Ishikawa (cell line): Measurements from ENCODE around the gene AHI1.

Source experiments
- CEBPB ChIP-seq: IDR thresholded peaks from 2 replicates; pipeline ENCODE4 v1.6.1; 2012
- EGR1 ChIP-seq: IDR thresholded peaks from 2 replicates; pipeline ENCODE4 v1.6.1; 2012
- EP300 ChIP-seq: IDR thresholded peaks from 2 replicates; pipeline ENCODE4 v1.6.1; 2012; ENCODE audit warnings: borderline replicate concordance
- FOXM1 ChIP-seq: IDR thresholded peaks from 2 replicates; pipeline ENCODE4 v1.6.1; 2012; ENCODE audit warnings: low read depth, borderline replicate concordance
- MAX ChIP-seq: IDR thresholded peaks from 2 replicates; pipeline ENCODE4 v1.6.1; 2012
- NFIC ChIP-seq: IDR thresholded peaks from 2 replicates; pipeline ENCODE4 v1.6.1; 2012
- RAD21 ChIP-seq: IDR thresholded peaks from 2 replicates; pipeline ENCODE4 v1.6.1; 2012; ENCODE audit warnings: low read depth
- REST ChIP-seq: IDR thresholded peaks from 2 replicates; pipeline ENCODE4 v1.6.1; 2012; ENCODE audit warnings: low read depth, mild to moderate bottlenecking
- TAF1 ChIP-seq: IDR thresholded peaks from 2 replicates; pipeline ENCODE4 v1.6.1; 2012; ENCODE audit warnings: low read depth, mild to moderate bottlenecking
- TCF12 ChIP-seq: IDR thresholded peaks from 2 replicates; pipeline ENCODE4 v1.6.1; 2012; ENCODE audit warnings: low read depth
- TEAD4 ChIP-seq: IDR thresholded peaks from 2 replicates; pipeline ENCODE4 v1.6.1; 2012
- USF1 ChIP-seq: IDR thresholded peaks from 2 replicates; pipeline ENCODE4 v1.6.1; 2012
- YY1 ChIP-seq: IDR thresholded peaks from 2 replicates; pipeline ENCODE4 v1.6.1; 2012; ENCODE audit warnings: low read depth

DNA sequence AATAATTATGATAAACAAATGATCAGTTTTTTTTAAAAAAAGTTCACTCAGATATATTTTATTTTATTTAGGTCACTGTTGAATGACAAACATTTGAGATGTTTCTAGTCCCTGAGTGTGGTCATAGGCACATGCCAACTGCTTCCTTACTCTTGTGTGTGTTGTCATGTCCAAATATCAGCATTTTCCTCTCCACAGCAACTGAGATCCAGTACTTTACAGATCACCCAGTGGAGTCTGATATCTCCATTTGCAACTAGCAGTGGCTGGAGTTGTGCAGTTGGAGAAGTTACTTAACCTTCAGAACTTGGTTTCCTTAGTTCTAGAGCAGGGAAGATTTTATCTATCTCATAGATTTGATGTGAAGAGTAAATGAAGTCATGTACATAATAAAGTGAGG is 215.1 kb downstream of the AHI1 start:
- TF ChIP-seq REST (no peak), EP300 (no peak), YY1 (no peak), RAD21 (no peak), MAX (no peak), TAF1 (no peak), USF1 (no peak), FOXM1 (no peak), TEAD4 (no peak), TCF12 (no peak), NFIC (no peak), EGR1 (no peak), CEBPB (no peak)
